ENCODE results near the gene CLDN1.
"Not testable (repeated sequence)": the region's sequence is repeated elsewhere in the genome, so short reads cannot be mapped to it uniquely, and the experiment has no call there.

Gene CLDN1

DNA sequence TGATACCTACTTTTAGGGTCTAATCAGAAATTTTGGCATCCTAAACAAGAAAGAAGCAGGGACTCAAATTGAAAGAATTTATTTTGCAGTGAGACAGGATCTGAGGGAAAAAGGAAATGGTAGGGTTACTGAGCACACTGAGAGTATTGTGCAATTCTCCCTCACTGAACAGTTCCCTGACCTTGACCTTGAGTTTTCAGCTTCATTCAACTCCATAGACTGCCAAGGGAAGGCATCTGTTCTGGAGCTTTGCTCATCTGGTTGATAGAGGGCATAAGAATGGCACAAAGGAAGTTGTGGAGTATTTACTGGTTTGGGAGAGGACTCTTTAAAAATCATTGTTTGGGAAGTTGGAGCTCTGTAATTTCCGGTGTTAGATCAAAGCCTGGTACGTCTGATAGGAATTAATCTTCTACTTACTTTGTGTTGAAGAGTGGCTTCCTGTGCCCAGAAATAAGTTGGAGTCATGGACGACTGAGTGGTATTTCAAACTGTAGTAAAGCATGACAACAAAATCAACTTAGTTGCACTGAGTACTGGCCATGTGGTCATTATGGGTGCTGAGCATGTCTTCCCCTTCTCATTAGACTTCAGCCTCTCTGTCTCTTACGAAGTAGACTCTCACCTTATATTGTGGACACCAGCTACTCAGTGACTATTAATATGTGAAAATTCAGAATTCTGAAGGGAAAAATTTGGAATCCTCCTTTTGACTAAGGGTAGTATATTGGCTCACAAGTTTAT is 40.8 kb downstream of the CLDN1 start:
- H3K4me3 ChIP-seq (ENCODE audit: low read length): no peak overlapping the region
- DNase-seq (ENCODE audit: low read depth): no peak
- TF ChIP-seq, protein P1, sequence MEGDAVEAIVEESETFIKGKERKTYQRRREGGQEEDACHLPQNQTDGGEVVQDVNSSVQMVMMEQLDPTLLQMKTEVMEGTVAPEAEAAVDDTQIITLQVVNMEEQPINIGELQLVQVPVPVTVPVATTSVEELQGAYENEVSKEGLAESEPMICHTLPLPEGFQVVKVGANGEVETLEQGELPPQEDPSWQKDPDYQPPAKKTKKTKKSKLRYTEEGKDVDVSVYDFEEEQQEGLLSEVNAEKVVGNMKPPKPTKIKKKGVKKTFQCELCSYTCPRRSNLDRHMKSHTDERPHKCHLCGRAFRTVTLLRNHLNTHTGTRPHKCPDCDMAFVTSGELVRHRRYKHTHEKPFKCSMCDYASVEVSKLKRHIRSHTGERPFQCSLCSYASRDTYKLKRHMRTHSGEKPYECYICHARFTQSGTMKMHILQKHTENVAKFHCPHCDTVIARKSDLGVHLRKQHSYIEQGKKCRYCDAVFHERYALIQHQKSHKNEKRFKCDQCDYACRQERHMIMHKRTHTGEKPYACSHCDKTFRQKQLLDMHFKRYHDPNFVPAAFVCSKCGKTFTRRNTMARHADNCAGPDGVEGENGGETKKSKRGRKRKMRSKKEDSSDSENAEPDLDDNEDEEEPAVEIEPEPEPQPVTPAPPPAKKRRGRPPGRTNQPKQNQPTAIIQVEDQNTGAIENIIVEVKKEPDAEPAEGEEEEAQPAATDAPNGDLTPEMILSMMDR (conservative IDR thresholded peaks at IDR 0.05; ENCODE audit: low read depth, low read length): no peak

DNA sequence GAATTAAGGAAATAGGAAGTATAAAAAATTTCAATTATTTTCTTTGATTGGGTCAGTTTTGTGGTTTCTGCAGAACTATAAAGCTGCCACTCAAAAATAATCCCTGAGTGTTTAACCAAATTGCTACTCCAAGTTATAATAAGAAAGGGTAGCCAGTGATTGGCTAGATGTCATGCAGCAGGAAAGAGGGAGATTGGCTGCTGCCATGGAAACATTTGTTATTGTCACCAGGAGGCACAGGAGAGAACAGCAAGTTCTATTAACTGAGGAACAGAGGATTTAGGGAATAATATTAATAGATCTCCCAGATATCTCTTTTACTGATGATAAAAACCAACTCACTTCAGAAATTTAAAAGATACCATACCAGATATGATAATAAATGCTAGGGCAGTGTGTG is 42.6 kb downstream of the CLDN1 start:
- peak; percentile 87 for DNase-seq (ENCODE audit: low read depth)
- TF ChIP-seq, protein P1 (conservative IDR thresholded peaks at IDR 0.05; ENCODE audit: low read depth, low read length): no peak
- H3K4me3 ChIP-seq (ENCODE audit: low read length): no peak overlapping the region

DNA sequence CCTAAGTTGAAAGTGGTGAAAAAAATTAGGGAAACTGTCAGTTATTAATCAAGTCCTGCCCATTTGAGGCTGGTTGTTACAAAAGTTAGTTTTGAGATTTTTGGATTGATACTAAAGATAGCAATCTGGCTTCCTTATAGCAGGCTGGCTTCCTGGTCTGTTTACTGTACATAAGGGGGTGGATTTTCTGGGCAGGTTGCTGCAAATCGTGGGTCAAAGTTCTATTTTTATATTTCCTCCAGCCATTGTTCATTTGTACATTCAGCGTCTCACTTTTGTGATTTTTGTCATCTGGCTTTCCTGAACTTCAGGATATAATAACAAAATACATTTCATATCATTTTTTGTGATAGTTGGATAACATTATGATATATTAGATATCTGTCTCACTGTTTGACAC is 49.5 kb downstream of the CLDN1 start:
- DNase-seq (ENCODE audit: low read depth): no peak
- TF ChIP-seq, protein P1 (conservative IDR thresholded peaks at IDR 0.05; ENCODE audit: low read depth, low read length): no peak
- H3K4me3 ChIP-seq (ENCODE audit: low read length): no peak overlapping the region

- no peak for DNase-seq (ENCODE audit: low read depth)
- TF ChIP-seq, protein P1 (conservative IDR thresholded peaks at IDR 0.05; ENCODE audit: low read depth, low read length): no peak
- H3K4me3 ChIP-seq (ENCODE audit: low read length): no peak overlapping the region
These were observed 53.1 kb downstream of the CLDN1 start for GRCh38 chr3:190269101-190269500.

- DNase-seq (ENCODE audit: low read depth): not testable (repeated sequence)
These were observed 54.8 kb downstream of the CLDN1 start for GRCh38 chr3:190267464-190267863.

GRCh38 chr3:190266913-190267290 is 55.3 kb downstream of the CLDN1 start:
- no peak for DNase-seq (ENCODE audit: low read depth)
- TF ChIP-seq, protein P1 (conservative IDR thresholded peaks at IDR 0.05; ENCODE audit: low read depth, low read length): no peak

More at GRCh38 chr3:190267464-190267863, 54.8 kb downstream of the CLDN1 start:
- H3K4me3 ChIP-seq (ENCODE audit: low read length): not testable (repeated sequence)

GRCh38 chr3:190266265-190266912 is 55.9 kb downstream of the CLDN1 start:
- TF ChIP-seq, protein P1 (conservative IDR thresholded peaks at IDR 0.05; ENCODE audit: low read depth, low read length): no peak
- H3K4me3 ChIP-seq (ENCODE audit: low read length): no peak overlapping the region

More at GRCh38 chr3:190266913-190267290, 55.3 kb downstream of the CLDN1 start:
- no peak overlapping the region for H3K4me3 ChIP-seq (ENCODE audit: low read length)

More at GRCh38 chr3:190266265-190266912, 55.9 kb downstream of the CLDN1 start:
- no peak for DNase-seq (ENCODE audit: low read depth)

Measured in retinal pigment epithelial cell (primary cell).